SK-MEL-5 (cell line): Measurements from ENCODE around the gene PAGE4. TPM values are rescaled to one million over a fixed set of nuclear protein-coding genes. Genes with fewer than 3 reads are reported as not detected.
A peak's percentile ranks its signal among the peaks of the same experiment; 100 is the strongest.

ENCODE experiments used
- DNase-seq: peaks from one replicate; pipeline ENCODE4 v3.0.0-alpha.2; 2016; ENCODE audit warnings: low read depth, low spot score
- in situ Hi-C: cut with HindIII; loops from 2 replicates; pipeline ENCODE4 v1.10.0; 2016; ENCODE audit warnings: low sequenced_read_pairs, high pct_unique_total_duplicates, low pct_unique_long_range_greater_than_20kb
- polyA plus RNA-seq, 2 experiments: library from polyadenylated mRNA; depleted of rRNA; stranded (reverse); fragments of >200 nt; gene quantifications; 2 replicates each; pipeline ENCODE4 v1.2.3, GENCODE V29; 2015
- total RNA-seq: library from RNA; depleted of rRNA; stranded (reverse); fragments of >200 nt; shearing (Covaris generic); gene quantifications from 2 replicates; pipeline ENCODE4 v1.2.3, GENCODE V29; 2014; rRNA removed

Gene PAGE4, protein sequence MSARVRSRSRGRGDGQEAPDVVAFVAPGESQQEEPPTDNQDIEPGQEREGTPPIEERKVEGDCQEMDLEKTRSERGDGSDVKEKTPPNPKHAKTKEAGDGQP
- total RNA-seq: 0.43 TPM in 1 of 2 replicates, not detected in the other
- polyA plus RNA-seq (2015; cell fraction: cytosol; rRNA removed): not detected in 2 replicates
- not detected in 2 replicates for polyA plus RNA-seq (2015; cell fraction: nucleus; rRNA removed)

GRCh38 chrX:49829016-49829415 lies at the start of gene PAGE4:
Gene PAGE4 (plus strand): TSS chrX:49829303. CDS start chrX:49830429, 1,126 bp downstream.
- in situ Hi-C loops: no loop called here
- no peak for DNase-seq

GRCh38 chrX:49784747-49785280 lies 44.3 kb upstream of the PAGE4 start:
- in situ Hi-C loops: no loop called here
- no peak for DNase-seq

- in situ Hi-C loops: no loop called here
- no peak for DNase-seq
Observed at GRCh38 chrX:49792376-49792775, 36.7 kb upstream of the PAGE4 start.

GRCh38 chrX:49793686-49794085 lies 35.4 kb upstream of the PAGE4 start:
- in situ Hi-C loops: no loop called here
- no peak for DNase-seq

GRCh38 chrX:49799828-49800227 lies 29.3 kb upstream of the PAGE4 start:
- in situ Hi-C loops: no loop called here
- DNase-seq: no peak

- in situ Hi-C loops: no loop called here
- DNase-seq: no peak
Observed at GRCh38 chrX:49809891-49810632, 19.0 kb upstream of the PAGE4 start.

GRCh38 chrX:49812177-49812576 lies 16.9 kb upstream of the PAGE4 start:
- in situ Hi-C loops: no loop called here
- DNase-seq: no peak

GRCh38 chrX:49816435-49816834 lies 12.7 kb upstream of the PAGE4 start:
- DNase-seq: no peak
- in situ Hi-C loops: no loop called here

DNA sequence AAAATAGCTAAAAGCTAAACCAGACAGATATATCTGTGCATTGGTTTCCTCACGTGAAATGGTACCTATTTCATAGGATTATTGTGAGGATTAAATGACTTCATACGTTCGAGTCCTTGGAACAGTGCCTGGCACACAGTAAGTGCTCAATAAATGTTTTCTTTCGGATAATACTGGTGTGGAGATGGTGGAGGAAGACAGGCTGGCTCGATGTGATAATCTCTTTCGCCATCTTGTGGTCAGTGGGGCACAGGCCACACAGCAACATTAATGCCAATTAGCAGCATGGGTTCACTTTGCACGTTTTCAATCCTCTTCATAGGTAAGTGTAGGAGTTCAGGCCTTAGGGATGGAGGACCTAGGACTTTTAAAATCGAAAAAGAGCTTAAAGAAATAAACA lies 9.3 kb downstream of the PAGE4 start:
- peak; percentile 67 for DNase-seq
- in situ Hi-C loops: no loop called here

- peak; percentile 84 for DNase-seq
- in situ Hi-C loops: no loop called here
Observed at GRCh38 chrX:49840679-49841078, 11.6 kb downstream of the PAGE4 start.

DNA sequence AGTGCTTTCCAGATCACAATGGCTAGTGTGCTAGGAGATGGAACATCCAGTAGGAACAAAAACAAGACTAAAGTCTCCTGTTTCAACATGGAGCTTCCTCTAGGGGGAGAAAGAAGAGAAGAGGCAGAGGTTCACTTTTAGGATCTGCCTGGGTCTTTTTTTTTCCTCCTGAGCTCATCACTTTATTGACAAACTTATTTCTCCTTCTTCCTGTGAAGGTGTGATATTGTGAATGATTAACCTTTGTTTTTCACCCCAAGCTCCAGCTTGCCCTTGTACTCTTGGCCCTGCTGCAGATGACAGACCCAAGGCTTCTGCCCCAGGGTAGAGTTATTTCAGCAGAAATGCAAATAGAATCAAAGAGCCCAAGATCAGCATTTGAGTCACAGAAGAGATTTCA lies 13.5 kb downstream of the PAGE4 start:
- peak; percentile 48 for DNase-seq
- in situ Hi-C loops: no loop called here

DNA sequence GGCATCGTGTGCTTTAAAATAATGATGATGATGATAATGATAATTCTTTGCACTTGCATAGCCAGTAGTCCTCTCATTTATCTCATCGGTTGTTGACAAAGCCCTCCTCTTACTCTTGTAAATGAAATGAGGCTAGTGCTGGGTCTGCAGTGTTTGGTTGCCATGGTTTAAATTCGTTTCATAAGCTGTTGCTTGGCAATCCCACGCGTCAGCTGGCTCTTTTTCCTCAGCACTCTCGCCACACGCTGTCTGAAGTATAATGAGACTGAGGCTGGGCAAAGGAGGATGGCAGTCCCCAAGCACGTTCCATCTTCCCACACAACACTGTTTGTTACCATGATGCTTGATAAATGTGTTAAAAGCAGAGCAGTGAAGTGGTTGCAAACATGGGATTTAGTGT lies 15.5 kb downstream of the PAGE4 start:
- DNase-seq: no peak

DNA sequence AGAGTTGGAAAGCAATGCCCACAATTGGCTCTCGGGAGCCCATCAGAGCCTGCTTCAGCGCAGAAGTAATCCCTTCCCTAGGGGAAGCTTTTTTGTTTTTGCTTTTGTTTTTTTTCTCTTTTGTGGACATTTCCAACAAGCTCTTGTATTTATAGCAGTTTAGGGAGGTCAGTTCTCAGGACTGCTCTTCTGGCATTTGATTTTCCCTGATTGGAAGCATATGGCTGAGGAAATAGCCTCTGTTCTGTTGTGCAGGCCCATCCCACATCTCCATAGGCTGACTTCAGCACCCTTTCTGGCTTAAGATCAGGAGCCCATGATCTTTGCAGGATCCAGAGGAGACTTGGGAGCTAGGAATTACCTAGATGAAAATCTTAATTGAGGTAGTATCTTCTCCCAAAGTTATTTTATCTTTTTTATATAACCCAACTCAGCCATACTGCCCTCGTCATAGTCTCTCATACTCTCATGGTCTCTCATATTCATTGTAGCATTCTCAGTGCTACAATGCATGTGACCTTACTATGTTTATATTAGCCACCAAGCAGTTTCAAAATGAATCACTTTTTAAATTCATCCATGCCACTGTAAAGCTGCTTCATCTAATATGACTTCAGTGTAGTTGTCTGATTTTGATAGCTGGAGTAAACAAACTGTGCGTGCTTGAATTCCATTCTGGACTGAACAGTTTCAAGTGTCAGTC lies 16.7 kb downstream of the PAGE4 start:
- in situ Hi-C loops: no loop called here
- DNase-seq: no peak

More for the DNA sequence above, 15.5 kb downstream of the PAGE4 start:
- in situ Hi-C loops: no loop called here

DNA sequence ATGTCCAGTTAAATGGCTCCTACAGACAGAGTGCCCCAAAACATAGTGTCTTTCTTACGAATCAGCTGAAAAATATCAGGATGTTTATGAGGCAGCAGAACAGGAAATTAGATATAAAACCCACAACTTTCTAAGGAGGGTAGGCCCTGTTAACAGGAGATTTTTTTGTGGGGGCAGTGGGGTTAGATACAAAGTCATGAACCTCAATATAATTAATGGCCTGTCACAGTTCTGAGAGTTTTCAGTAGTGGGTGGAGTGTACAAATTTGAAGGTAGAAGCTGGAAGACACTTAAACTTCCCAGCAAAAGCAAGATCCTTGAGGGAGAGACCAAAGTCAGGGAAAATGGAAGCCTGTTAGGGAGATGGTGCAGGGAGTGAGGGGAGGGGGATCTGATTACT lies 17.4 kb downstream of the PAGE4 start:
- no peak for DNase-seq
- in situ Hi-C loops: no loop called here

DNA sequence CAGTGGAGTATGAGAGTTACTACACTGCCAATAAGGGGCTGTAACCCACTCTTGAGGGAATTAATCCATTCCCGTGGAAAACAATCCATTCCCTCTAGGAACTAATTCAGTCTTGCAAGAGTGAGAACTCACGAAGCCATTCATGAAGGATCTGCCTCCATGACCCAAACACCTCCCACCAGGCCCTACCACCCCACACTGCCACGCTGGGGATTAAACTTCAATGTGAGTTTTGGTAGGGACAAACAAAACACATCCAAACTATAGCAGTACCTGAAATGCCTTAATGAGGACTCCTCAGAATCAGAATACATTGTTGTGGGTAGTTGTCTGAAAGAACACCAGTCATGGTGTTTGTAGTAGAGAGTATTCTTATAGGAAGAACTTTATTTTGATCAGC lies 19.2 kb downstream of the PAGE4 start:
- in situ Hi-C loops: no loop called here
- DNase-seq: no peak

- in situ Hi-C loops: no loop called here
- no peak for DNase-seq
Observed at GRCh38 chrX:49850028-49850427, 20.9 kb downstream of the PAGE4 start.

DNA sequence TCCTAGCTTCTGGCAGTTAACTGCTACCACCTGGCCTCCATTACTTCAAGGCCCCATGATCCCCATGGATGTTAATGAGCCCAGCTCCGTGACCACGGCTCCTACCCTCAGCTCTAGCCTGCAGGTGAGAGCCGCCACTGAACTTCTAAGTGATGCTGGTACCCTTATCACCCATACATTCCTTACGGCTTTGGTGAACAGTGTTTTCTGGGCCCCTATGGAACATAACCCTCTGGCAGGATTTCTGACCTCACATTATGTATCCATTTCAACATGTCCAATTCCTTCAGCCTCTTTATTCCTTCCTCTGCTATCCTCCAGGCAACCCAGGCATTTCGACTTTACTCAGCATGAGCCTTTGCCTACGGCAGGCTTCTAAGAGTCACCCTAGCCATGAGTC lies 24.6 kb downstream of the PAGE4 start:
- DNase-seq: no peak
- in situ Hi-C loops: no loop called here

- in situ Hi-C loops: no loop called here
- no peak for DNase-seq
Observed at GRCh38 chrX:49856819-49857218, 27.7 kb downstream of the PAGE4 start.
